Activated CD8-positive, alpha-beta memory T cell treated with anti-CD3 and anti-CD28 coated beads, Interleukin-2, amount 50 U/mL, for 1 hour (primary cell): ENCODE data around the gene TDRD1.

Source experiments
- DNase-seq: peaks from one replicate; pipeline ENCODE4 v3.0.0-alpha.2; 2020; ENCODE audit errors: extremely low read depth

Gene TDRD1

DNA sequence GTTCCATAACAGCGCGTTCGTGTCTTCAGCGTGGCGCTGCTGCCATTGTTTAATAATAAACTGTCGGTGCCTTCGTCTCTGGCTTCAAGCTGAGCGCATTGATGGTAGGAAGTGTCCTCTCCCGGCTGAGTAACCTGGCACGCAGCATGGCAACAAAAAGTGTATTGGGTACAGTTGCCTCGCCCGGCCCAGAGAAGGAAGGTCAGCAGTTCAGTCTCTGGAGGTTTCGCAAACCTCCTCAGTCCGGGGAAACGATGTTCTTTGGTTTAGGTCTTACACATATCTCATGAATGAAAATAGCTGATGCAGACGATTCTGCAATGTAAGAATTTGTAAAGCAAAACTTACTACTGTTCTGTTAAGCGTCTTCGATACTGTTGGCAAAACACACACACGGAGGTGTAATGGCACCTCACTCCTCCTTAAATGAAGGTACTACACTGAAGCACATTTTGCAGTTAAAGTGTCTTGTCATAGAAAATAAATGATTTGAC is 4.4 kb upstream of the TDRD1 start:
- no peak for DNase-seq

DNA sequence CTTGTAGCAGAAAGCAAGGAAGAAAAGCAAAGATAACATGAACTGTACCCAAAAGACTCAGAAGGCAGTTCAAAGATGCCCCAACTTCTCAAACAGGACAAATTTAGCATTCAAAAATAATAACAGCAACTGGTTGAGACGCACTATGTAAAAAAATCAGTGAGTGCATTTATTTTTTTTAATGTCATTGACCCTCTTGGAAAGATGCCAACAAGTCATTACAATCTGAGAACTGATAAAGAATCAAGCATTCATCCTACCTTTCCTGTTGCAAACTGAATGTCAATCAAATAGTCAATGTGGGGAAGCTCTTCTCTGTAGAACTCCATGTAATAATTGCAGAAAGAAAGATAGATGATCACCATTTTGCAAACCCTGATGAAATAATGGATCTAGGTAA is 3.5 kb upstream of the TDRD1 start:
- DNase-seq, result no peak

DNA sequence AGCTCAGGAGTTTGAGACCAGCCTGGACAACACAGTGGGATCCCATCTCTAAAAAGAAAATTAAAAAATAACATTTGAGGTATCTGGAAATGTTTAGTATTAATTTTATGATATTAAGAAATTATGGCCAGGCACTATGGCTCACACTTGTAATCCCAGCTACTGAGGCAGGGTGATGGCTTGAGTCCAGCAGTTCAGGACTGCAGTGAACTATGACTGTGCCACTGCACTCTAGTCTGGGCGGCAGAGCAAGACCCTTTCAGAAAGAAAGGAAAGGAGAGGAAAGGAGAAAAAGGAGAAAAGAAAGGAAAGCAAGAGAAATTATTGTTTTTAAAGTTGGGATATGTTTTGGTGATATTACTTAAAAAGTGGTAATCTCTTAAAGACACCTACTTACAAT is 2.6 kb upstream of the TDRD1 start:
- no peak for DNase-seq

DNA sequence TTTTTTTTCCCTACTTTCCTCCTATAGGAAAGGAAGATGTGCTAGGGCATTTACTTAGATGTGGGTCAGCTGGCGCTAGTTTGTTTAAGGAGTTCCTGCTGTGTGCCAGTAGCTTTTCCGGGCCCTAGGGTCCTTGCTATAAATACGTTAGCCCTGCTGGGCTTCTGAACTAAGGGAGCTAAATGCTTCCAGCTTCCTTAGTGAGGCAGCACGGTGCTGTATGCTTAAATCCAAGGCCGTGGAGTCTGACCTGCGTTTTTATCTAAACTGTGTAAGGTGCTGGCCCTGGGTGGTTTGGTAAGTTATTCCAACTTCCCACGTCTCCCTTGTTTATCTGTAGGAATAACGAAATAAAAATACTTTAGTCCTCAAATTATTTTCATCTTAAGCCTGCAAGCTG is 594 bp downstream of the TDRD1 start:
- no peak for DNase-seq

DNA sequence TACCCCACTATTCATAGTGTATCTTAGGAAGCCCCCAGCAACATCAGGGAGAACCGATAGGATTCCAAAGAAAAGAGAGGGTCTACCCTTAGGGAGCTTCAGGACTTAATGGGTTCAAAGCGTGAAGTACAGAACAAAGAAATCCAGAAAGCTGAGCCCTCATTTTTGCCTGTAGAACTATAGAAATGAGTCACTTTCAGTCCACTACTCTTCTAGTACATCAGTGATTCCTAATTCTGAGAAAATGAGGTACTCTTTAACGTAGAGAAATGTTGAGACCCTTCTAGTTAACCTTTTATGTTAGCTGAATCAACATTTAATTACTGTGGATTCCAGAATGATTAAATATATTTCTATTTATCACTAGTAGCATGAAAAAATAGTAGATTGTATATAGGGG is 1.8 kb downstream of the TDRD1 start:
- no peak for DNase-seq

DNA sequence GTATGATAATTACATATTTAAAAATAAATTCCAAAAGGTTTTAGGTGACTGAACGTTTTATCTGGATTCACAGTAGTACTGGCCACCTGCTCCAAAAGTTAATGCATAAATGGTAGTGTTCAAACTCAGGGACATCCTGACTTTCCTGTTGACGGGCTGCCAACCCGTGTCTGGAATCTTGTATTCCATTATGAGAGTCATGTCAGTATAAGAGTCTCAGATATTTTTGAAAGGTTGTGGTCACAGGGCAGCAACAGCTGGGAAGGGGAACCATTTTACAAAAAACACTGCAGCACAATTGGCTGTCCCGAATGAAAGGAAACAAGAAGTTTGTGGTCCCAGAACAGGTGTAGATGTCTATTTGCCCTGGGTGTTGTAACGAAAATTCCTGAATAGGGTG is 2.8 kb downstream of the TDRD1 start:
- no peak for DNase-seq

DNA sequence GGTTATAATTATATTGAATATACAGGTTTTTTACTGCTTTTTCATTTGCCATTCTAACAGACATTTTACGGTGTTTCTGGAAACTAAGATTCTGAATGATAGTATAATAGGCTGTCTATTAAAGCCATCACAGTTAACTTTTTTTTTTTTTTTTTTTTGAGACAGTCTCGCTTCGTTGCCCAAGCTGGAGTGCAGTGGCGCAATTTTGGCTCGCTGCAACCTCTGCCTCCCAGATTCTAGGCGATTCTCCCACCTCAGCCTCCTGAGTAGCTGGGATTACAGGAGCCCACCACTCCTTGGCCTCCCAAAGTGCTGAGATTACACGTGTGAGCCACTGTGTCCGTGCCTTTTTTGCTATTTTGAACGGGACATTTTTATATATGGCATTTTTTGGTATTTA is 4.4 kb downstream of the TDRD1 start:
- no peak for DNase-seq

DNA sequence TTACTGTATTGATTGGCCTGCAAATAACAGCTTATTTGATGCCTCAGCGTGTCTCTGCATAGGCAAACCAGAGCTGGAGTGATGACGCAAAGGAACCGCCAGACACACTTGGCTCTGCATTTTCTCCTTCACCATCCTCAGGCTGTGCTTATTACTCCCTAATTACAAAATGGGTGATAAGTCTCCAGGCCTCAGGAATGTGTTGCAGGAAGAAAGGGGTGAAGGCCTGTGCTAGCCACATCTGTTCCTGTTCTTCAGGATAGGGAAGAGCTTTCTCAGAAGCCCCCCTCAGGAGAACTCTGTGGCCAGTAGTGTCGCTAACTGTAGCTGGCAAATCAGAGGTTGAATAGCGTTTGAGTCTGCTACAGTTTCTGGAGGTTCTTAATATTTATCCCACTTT is 5.1 kb downstream of the TDRD1 start:
- no peak for DNase-seq

DNA sequence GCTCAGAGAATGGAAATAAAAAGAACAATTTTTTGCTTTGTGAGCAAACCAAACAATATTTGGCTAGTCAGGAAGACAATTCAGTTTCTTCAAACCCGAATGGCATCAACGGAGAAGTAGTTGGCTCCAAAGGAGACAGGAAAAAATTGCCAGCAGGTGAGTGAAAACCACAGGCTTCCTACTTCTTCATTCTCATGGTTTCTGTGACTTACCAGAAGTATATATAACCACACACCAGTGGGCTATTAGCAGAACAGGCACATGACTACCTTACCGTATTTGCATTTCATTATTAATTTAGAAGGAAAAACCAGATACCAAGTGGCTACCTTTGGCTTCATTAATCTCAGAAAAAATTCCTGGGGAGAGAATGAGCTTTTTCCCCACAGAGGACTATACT is 8.8 kb downstream of the TDRD1 start:
- DNase-seq, result no peak

DNA sequence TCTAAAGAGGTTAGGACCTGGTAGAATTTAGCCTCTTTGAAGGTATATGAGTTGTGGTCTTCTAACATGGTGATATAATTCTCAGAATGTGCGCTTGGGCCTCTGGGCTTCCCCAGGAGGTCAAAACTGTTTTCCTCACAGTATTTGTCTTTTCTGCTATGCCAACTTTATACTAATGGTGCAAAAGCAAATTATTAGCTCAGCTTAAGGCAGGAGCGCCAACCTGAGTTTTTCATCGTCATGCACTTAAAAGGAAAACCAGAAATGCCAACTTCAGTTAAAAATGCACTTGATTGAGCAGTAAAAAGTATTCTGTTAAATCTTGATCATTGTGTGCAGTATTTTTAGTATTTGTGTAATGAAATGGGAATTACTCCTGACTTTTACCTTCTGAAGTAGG is 9.7 kb downstream of the TDRD1 start:
- DNase-seq, result no peak

DNA sequence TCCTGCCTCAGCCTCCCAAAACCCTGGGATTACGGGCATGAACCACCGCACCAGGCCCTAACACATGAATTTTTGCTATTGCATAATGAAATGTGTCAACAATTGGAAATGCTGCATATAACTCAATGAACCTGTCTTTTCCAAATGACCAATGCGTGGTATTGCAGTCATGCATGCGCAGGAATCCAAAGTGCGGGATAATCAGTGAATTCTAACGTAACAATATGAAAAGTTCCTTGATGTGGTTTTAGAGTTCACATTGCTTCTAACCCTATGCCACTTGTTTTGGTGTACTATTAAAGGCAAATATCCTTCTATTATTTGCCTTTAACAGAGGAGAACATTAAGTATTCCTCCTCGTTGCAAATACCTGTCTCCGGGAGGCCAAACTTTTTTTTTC is 10.5 kb downstream of the TDRD1 start:
- DNase-seq, result no peak

DNA sequence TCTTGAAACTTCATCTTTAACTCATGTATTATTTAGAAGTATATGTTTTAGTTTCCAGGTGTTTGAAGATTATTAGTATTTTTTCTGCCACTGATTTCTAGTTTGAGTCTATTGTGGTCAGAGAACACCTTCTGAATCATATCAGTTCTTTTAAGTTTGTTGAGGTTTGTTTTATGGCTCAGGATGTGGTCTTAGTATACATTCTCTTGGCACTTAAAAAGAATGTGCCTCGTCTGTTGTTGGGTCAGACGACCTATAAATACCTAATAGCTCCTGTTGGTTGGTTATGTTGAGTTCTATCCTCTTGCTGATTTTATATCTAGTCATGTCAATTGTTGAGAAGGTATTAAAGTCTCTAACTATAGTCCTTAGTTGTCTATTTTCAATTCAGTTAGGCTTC is 15.9 kb downstream of the TDRD1 start:
- DNase-seq, result no peak

DNA sequence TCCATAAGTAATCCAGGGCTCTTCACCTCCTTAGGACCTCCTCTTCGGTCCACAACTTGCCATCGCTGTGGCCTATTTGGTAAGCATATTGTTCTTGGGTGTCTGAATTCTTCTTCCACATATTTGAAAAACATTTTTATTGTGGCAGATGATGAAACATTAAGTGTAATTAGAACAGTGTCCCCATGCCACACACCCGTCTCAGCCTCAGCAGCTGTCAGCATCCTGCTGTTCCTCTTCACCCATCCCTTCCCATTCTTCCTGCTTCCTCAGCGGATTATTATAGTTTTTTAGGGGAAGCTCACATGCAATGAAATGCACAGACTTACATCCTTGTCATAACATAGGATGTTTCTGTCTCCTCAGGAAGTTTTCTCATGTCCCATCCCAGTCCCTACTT is 20.1 kb downstream of the TDRD1 start:
- DNase-seq, result no peak

DNA sequence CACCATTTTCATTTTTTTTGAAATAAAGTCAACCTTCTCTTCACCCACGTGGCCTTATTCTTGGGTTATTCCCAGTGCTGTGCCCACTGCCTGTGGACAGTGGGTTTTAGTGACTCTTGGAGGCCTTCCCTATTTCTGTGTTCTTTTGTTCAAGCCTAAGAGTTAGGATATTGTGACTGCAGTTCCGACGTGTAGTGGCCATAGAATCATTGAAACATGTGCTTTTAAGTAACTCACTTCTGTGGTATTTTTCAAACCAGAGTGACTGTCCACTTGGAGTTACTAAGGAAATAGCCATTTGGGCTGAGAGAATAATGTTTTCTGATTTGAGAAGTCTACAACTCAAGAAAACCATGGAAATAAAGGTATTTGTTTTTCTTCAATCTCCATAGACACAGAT is 23.7 kb downstream of the TDRD1 start:
- DNase-seq, result no peak

DNA sequence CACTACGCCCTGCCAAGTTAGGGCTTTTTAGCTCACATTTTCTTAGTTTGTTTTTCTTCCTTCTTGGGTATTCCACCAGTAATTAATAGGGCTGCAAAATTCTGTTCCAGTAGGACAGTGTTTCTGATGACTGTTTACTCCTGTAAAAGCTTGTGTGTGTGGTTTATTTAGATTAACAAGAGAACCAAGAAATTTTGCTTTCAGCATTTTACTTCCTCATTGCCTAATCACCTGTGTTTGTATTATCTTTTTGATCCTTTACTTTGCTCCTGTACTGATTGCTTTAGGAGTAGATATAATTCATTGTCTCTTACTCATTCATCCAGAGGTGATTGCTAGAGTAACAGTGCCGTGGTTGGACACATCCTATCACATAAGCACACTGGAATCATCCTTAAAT is 27.7 kb downstream of the TDRD1 start:
- no peak for DNase-seq

DNA sequence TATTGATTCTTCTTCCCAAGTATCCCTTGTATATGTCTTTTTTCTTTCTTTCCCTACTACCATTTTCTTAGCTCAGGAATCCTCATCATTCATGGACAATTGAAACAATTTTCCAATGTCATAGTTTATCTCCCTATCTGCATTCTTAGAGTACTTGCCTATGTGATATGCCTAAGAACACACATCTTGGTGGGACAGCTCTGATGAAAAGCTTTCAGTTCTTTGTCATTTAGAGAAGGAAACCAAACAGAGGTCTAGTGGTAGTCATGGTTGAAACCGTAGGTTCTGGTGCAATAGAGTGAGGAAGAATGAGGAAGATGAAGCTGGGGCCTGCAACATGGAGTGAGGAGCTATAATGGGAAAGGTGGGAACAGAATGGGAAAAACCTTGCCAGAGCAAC is 28.2 kb downstream of the TDRD1 start:
- DNase-seq, result no peak

DNA sequence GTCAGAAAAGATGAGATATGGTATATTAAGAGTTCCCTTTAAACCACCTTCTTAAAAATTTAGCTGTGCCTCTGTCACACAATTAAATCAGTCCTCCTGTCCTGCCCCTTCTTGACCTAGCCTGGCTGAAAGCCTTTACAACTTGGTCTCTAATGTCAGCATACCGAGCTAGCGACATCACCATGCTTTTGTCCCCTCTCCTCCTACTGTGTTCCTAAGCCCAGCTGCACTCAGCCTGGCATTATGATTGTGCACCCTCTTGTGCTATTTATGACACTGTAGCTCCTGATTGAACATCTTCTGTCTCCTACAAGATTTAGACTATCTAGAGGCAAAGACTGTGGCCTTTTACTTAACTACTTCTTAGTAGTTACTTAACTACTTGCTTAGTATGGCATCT is 29.2 kb downstream of the TDRD1 start:
- DNase-seq, result no peak

DNA sequence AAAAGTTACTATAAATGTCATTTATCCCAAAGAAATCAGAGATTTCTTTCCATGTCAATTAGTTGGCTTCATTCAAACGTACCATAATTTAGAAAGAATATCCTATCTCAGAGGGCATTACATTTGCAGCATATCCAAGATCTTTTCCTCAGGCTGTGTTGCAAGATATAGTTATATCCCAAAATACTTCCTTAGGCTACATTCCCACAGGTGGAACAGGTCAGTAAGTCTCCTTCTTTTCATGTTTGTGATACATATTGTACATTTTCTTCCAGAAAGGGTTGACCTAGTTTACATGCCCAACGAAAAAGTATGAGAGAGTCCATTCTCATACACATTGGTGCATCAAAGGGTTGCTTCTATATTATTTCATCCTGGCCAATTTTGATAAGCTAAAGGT is 33.0 kb downstream of the TDRD1 start:
- no peak for DNase-seq

DNA sequence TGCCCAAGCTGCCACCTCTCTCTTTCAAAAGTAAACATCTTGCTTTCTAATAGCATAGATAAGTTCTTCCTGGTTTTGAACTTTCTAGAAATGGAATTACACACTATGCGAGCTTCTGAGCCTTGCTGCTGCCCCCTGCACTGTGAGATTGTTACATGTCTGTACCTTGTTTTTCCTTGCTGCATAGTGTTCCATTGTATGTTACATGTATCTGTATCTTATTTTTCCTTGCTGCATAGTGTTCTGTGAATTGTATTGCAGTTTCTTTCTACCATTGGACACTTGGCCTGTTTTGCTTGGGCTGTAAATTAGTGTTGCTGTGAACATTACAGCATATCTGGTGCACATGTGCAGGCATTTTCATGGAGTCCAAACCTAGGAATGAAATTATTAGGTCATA is 35.9 kb downstream of the TDRD1 start:
- DNase-seq, result no peak

DNA sequence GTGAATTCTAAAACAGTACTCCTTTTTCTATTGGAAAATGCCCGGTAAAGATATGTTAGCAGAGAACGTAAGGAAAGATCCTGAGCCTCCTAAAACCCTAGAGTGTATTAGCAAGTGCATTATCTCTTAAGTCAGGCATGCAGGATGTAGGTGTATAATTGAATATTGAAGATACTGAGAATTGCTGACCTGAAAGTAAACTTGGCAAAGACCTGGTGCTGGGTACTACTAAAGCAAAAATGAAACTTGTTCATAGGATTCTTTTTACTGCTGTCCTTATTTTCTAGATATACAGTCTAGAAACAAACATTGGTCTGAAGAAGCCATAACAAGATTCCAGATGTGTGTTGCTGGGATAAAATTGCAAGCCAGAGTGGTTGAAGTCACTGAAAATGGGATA is 41.1 kb downstream of the TDRD1 start:
- no peak for DNase-seq

DNA sequence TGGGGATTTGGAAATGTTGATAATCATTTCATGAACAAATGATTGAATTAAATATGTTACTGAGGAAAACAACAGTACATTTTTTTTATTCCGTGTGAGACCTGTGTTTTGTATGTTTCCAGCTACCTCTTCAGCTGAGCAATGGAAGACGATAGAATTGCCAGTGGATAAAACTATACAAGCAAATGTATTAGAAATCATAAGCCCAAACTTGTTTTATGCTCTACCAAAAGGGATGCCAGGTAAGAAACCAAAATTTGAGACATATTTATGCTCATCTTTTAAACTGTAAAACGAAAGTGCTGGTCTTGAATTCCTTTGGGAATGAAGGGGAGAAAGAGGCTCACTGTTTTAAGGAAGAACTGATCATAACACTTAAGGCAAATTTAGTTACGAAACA is 42.1 kb downstream of the TDRD1 start:
- no peak for DNase-seq

DNA sequence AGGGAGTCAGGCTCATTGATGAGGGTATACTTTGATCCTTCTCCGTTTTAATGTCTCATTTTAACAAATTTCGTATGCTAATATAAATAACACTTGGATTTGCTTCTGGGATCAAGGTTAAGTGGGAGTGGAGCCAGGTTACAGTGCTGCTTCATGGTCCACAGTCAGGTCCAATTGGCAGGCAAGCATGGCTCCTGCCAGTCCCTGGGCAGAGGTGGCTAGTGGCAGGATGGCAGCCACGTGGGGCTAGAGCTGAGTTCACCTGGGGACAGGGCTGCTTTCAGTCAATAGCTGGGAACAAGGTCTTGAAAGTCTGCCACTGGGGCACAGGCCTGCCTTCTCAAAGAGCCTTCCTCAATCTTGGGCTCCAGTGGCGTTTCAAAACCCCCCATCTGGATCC is 43.9 kb downstream of the TDRD1 start:
- DNase-seq, result no peak

DNA sequence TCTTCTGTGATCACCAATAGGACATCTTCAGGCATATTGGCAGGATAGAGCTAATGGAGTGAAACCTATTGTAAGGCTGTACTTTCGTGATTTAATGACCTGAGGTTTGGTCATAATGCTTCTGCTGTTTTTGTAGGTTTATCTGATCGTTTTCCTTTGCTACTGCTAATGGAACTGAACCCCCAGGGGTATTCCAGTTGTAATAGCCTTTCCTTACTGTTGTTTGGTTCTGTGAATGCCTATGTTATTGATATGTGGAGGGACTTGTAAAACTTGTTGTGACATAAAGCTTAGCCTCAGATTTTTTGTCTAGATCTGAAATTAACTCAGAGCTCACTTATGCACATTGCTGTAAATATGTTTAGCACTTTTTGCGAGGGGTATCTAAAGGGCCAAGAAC is 49.0 kb downstream of the TDRD1 start:
- DNase-seq, result no peak

DNA sequence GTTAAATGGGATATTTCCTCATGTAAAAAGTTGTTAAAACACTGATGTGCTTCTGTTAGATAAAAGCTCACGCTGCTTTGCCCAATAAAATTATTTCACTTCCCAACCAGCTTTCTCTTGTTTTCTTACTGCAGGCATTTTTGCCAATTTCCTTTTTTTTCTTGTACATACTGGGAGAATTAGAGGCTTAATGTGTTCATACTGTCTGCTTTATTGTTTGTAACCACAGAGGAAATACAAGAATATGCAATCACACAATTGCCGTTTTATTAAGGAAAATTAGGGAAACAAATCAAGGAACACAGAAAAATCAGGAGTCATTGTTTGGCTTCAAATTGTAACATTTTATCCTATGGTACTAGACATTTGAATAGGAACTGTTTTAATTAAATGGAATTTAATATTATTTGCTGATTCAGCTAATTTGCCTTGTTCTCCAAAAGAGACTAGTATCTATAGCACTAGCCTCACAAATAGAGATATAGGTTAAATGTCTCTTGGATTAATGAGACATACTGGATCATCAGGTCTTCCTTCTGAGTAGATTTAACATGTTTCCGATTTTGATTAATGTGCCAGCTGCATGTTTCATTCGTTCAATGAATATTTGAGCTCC is 53.5 kb downstream of the TDRD1 start:
- DNase-seq, result no peak

DNA sequence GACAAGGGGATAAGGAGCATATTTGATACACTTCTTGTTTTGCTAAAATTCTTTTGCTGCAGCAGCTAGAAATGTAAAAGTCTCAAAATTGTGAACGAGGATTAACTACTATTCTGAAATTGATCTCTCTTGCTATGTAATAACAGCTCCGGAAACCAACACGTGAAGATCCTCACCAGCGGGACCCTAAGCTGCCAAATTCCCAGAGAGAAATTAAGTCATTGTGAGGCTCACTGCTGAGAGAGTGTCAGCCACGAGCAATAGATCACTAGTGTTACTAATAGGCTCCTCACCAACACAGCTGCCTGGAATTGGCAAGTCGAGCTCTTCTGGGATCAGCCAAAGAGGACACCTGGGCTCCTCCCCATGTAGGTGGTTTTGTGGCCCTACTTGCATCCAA is 54.3 kb downstream of the TDRD1 start:
- DNase-seq, result no peak
